GM12892 (cell line): ENCODE data around the gene KDM6B.

Source experiments
- POLR2A ChIP-seq: IDR thresholded peaks from 2 replicates; pipeline ENCODE4 v1.6.1; 2011; ENCODE audit warnings: low read depth, low read length, control low read depth
- POLR2AphosphoS5 ChIP-seq: IDR thresholded peaks from 2 replicates; pipeline ENCODE4 v1.6.1; 2011; ENCODE audit warnings: low read depth, low read length, control low read depth

- TF ChIP-seq POLR2AphosphoS5, result no peak
- TF ChIP-seq POLR2A, result no peak
Measured at GRCh38 chr17:7806587-7806986, 27.4 kb upstream of the KDM6B start.
